GM04504 (cell line): ENCODE measurements around the gene MBD2.
"Not testable (repeated sequence)": the region's sequence is repeated elsewhere in the genome, so short reads cannot be mapped to it uniquely, and the experiment has no call there.

Source experiments
- DNase-seq: peaks from one replicate; pipeline ENCODE4 v3.0.0-alpha.2; 2012; ENCODE audit warnings: low read depth

The MBD2 gene

DNA sequence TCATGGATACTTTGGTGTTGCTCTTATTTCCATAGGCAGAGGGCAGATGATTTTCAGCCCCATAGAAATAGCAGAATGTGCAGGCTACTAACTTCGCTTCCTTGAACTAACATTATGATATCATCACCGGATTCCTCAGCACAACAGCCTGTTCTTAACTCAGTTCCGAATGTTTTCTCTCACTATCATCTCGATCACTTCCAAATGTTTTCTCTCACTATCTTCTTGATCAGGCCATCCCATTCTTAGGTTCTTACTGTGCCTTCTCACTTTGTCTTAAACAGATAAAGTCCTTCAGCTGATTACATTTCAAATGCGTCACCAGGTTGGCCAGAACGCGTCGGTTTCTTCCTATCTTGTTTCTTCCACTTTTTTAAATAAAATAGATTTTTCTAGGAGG lies 11.4 kb upstream of the MBD2 start:
- DNase-seq, result no peak

DNA sequence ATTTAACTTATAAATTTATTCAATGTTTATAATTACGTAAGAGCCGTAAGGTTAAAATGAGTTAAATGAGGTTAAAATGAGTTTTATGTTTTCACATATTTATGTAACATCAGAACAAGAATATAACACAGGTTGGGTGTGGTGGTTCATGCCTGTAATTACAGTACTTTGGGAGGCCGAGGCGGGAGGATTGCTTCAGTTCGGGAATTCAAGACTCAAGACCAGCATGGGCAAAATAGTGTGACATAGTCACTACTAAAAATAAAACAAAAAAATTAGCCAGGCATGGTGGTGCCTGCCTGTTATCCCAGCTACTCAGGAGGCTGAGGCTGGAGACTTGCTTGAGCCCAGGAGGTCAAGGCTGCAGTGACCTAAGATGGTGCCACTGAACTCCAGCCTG lies 9.3 kb upstream of the MBD2 start:
- DNase-seq, result no peak

DNA sequence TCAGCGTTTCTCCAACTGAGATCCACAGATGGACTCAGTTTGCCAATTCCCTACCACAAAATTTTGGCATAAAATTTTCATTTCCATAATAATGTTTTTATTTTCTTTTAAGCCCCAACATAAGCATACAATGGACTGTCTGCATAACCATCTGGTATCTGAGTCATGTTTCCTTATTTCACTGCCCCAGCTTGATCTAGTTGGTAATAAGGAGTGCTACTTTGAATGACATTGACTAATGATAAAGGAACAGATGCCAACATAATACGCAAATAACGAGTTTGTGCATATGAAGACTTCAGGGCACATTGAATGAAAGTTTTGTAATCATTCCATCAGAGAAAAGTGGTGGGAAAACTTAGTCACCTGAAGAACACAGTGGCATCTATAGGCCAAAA lies 8.8 kb upstream of the MBD2 start:
- DNase-seq, result no peak

DNA sequence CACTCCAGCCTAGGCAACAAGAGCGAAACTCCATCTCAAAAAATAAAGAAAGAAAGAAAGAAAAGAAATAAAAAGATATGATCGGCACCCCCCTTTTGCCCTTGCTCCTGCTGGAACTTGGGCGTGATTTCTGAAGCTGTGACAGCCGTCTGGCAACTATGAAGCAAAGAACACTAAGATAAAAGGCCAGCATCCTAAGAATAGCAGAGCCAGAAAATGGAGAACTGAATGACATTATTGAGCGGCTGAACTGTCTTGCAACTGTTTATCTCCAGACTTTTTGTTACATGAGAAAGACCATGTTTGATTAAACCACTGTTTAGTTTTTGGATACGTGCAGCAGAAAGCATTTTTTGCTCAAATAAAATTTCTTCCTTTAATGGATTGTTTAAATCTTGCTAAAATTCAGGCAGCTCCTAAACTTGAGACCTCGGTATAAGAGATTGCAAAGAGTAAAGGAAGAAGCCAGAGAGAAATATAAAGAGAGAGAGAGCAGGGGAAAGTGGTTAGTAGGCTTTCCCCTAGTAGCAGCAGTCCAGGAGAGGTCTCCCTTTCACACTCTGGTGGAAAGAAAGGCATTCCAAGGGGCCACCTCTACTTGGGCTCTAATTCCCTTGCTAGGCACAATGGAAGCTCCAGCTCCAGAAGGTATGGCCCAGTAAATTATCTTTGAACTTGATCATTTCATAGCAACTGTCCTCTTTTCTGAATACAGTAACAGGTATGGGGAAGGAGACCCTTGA lies 8.2 kb upstream of the MBD2 start:
- no peak for DNase-seq

DNA sequence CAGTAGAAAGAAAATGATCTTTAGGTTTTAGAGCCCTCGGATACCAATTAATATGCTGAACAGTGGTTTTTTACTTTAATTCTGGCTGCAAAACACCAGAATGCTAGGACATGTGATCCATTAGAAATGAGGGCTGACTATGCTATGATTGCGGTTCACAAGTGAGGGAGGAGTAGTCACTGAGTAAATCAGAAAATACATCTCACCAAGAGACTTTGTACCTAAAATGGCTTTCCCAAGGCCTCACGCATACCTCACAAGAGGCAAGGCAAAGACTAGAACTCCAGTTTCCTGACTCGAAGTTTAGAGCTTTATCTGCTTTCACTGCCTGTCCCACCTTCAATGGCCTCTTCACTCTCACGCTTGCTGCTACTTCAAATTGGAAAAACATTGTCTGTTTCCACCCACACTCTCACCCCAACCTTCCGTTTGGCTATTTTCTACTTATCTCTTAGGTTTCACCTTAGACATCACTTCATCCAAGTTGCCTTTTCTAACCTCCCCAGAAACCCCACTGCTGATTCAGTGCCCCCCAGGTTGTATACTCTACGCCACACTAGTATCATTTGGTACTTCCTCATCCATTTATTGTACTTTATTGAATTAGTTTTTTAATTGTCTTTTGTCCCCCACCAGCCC lies 5.1 kb upstream of the MBD2 start:
- no peak for DNase-seq

DNA sequence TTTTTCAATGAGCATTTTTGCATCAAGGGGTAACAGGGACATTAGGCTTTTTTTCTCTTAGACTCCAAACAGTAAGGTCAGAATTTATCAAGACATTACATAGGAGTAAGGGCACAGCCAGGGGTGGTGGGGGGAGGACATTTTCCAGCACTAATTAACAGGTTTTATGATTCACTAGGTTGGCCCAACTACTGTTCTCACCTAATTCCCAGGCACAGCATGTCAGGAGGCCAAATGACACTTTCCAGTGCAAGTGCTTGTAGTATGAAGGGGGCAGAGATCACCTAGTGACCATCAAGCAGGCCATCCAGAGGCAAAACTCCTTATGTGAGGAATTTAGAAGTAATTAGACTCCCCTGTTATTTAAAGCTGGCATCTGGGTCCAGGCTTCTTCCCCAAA lies 3.9 kb upstream of the MBD2 start:
- DNase-seq, result no peak

DNA sequence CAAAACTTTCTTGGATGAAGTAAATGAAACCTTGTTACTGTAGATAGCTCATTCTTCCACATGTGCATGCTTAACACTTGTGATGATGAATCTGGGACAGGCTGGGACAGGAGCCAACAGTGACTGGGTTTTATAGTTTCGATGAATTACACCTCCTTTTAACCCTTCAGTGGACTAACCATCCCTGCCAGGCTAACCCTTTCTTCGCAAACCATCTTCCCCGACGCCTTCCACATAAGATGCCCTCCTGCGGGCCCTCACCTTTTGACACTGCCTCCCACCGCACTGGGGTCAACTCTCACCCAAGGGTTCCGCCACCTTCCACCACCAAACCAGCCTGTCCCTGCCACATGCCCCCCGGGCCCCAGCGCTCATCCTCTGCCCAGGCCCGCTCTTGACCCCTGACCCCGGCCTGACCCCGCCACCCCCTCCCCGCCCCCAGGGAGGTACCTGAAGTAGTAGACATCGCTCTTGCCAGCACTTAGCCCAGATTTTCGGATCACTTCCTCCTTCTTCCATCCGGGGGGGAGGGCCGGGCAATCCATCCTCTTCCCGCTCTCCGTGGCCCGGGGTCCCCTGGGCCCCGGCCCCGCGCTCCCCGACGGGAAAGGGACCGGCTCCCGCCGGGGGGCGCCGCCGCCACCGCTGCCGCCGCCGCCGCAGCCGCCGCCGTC lies 764 bp downstream of the MBD2 start:
- DNase-seq, result peak; percentile 89

DNA sequence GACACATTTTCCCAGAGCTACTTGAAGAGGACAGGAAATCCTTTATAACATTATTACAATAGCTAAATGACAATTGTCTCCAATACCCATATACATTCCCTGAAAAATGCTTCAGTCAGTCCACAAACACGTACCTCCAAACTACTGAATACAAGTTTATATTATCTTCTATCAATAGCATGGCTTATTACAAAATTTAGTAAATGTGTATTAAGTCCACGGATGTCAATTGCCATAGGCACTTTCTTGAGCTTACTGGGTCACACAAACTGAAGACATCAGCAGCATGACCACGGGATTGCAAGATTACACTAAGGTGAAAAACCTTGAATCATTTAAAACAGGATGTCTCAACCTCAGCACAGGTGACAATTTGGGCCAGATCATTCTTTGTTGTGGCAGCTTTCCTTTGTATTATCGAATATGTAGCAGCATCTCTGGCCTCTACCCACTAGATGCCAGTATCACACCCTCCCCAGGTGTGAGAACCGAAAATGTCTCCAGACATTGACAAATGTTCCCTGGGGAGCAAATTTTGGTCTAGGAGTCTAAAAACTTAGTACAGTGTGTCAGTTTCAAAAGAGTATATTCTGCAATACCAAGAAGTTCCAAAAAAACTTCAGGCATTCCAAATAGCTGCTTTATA lies 1.4 kb downstream of the MBD2 start:
- no peak for DNase-seq

DNA sequence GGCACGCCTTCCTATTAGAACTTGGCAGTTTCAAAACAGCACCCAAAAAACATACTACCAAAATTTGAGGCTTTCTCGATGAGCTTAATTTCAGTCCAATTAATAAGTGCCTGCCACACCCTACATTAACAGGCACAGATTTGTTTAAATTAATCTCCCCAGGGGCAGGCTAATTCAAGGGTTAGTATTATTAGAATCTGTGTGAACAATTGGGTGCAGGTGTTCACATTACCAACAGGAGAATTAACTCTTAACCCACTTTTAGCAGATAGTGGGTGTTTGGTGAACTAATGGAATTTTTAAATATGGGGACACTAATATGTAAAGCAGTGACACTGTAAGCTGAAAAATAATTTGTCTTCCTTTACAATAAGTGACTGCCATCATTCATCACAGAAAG lies 4.1 kb downstream of the MBD2 start:
- DNase-seq, result no peak

DNA sequence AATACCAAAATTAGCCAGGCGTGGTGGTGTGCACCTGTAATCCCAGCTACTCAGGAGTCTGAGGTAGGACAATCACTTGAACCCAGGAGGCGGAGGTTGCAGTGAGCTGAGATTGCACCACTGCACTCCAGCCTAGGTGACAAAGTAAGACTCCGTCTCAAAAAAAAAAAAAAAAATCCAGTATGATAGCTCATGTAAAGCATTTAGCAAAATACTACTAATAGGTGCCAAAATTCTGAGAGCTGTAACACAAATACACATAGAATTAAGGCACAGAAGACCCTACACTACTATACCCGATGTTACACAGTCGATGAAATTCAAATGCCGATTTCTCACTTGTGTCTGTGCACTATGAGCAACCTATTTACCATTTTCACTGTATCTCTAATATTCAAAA lies 5.7 kb downstream of the MBD2 start:
- DNase-seq, result not testable (repeated sequence)

DNA sequence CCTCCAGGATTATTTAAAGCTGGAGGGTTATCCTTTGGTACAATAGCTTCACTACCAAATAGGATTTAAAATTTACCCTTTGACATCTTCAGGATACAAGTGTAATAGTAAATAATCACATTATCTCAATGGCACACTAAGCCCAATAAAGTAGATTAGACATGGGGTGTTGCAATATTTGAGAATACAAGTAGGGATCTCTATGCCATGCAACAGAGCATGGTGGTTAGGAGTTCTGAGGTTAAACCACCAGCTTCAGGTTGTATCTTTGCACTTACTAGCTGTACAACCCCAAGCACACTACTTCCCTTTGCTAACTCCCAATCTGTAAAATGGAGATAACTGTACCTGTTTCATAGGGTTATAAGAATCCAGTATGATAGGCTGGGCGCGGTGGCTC lies 6.2 kb downstream of the MBD2 start:
- no peak for DNase-seq

DNA sequence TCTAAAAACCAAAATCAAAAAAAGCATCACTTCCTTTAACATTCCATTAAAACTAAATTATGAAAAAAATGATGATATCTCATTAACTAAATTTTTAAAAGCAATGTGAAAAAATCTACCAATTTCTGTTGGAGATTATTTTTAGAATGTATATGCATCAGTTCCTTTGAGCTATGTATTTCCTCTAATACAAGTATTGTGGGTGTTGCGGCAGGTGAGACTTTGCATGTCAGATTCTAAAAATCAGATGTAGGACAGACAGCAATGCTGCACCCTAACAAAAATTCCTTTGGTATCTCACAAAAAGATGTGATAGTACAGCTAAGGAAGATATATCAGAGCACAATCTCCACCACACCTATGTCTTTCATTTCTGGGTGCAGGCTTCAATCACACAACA lies 6.8 kb downstream of the MBD2 start:
- DNase-seq, result no peak

DNA sequence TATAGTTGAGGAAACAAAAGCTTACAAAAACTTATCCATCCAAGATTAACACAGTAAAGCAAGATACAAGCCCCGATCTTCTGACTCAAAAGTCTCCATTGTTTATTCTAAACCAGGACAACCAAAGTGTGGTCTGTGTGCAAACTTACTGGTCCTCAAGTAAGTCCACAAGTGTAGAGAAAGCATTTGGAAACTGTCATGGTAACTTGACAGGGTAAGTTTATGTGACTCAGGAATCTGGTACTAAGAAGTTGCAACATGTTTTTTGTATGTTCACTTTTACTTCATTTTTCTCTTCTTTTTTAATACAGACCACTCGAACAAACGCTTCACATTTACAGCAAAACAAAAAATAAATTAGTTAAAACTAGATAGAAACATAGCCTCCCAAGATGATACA lies 9.4 kb downstream of the MBD2 start:
- no peak for DNase-seq

DNA sequence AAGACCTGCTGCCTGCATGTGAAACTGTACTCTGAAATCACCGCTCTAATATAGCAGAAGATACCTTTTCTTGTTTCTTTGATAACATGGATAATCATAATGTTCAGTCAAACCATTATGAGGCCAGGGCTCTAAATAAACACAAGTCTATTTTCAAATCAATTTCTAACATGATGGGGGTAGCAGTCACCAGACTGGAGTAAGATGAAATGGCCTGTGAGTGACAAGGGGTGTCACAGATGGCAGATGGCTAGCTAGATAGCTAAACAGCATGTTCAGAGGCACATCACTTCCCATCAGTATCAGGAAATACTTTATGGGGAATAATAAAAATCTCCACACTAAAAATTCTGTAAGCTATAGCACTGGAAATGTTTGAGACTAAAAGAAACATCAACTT lies 14.0 kb downstream of the MBD2 start:
- no peak for DNase-seq

DNA sequence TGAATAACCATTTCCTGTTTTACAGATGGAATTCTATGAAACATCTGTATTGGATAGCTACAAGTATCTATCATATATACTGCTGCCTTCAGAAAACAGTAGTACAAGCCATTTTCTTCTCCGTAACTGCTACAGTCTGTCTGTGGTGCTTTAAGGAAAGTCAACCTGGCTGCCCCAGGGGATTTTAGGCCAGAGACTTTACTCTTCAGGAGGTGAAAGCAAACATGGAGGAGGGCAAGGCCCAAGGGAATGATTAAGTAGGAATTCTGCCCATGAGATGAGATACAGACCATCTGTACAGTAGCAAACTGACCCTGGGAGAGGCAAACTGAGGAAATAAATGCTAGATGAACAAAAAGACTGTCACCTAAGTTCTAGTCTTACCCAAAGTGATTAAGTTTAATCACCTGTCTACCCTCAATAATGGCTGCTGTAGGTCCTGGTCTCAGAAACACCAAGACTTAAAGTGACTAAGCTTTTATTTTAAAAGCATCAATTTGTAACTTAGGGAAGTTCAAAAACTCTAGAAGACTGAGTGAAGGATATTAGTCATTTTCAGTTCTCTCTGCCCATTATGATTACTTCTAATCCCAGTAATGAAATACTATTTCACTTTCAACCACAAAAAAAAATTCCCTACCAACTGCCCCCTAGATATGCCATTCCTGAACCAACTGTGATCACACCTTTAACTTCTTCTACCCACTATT lies 14.8 kb downstream of the MBD2 start:
- no peak for DNase-seq

DNA sequence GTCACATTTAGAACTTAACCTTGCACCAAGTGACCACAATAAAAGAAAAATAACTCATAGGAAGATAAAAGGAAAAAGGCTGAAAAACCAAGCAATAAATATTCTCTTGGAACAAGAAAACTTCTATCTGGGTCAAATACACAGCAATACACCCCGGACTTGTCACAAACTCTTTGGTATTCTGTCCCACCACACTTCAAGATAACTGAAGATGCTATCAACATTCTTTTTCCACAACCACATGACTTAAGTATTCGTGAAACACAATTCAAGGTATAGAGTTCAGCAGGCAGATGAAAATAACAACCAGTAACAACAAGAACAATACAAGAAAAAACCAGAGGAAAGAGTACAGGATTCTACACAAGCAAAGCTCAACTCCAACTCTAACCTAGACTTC lies 18.0 kb downstream of the MBD2 start:
- no peak for DNase-seq

DNA sequence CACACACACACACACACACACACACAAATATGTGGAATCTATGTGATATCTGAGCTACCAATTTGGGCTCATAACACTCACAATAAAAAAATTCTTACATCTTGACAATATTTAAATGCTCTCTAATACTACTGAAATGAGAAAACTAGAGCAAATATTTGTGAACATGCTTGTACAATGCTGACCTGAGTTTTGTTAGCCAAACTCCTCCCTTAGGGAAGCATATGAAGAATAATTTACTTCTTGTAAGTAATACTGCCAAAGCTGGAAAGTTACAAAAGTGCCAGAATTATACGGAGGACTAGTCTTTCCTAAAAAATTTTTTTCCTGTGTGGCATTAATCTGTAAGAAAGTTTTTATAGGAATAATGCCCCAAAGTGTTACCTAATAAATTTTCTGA lies 18.5 kb downstream of the MBD2 start:
- DNase-seq, result no peak

DNA sequence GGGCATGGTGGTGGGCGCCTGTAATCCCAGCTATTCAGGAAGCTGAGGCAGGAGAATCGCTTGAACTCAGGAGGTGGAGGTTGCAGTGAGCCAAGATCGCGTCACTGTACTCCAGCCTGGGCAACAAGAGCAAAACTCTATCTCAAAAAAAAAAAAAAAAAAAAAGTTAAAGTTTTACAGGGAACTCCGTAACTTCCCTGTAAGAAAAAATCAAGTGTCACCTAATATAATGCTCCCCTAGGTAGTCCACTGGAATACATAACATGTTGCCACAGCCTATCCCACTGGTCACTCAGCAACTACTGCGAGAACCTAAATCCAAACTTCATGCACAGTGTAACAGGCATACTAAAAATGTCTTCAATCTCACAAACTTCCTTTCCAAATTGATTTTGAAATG lies 19.0 kb downstream of the MBD2 start:
- DNase-seq, result not testable (repeated sequence)

DNA sequence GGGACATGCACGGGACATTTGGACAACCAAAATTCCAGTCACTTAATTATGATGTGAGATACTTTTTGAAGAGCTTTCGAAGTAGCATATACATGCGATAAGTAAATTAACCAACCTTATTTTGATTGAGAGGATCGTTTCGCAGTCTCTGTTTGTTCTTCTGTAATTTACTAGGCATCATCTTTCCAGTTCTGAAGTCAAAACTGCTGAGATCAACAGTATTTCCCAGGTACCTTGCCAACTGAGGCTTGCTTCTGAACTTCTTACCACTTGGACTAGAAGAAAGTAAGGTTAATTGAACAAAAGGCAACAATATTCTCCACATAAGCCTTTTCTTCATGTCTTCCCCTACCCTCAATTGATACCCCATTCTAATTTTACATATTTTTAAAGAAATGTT lies 19.6 kb downstream of the MBD2 start:
- DNase-seq, result no peak

DNA sequence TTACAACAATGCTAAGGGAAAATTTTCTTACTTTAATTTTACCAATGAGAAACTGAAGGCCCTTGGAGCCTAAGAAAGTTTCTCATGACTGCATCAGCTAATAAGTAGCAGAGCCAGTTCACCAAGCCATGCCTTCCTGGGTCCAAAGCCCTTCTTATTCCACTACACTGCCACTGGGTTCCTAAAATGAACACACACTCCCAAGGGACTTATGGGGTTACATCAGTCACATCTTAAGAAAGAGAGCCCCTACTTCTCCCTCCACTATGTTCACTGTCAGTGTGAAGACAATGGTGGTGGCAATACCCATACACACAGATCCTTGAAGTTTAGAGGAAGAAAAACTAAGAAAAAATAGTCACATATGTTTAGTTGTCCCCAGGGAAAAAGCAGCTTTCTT lies 20.6 kb downstream of the MBD2 start:
- DNase-seq, result no peak

DNA sequence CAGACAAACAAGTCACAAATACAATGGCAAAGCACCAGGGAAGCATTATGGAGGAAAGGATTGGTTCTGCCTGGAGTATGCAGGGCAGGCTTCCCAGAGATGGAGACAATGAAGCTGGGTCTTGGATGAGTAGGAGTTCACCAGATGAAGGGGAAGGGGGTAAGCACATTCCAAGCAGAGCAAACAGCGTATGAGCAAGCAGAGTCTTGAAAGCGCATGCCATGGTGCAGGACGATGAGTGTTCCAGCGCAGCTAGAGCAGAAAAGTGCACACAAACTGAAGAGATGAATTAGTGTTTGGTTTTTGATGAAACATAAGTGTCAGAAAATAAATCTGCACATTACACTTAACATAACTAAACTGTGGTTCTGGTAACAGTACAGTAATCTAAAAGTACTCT lies 21.6 kb downstream of the MBD2 start:
- no peak for DNase-seq

DNA sequence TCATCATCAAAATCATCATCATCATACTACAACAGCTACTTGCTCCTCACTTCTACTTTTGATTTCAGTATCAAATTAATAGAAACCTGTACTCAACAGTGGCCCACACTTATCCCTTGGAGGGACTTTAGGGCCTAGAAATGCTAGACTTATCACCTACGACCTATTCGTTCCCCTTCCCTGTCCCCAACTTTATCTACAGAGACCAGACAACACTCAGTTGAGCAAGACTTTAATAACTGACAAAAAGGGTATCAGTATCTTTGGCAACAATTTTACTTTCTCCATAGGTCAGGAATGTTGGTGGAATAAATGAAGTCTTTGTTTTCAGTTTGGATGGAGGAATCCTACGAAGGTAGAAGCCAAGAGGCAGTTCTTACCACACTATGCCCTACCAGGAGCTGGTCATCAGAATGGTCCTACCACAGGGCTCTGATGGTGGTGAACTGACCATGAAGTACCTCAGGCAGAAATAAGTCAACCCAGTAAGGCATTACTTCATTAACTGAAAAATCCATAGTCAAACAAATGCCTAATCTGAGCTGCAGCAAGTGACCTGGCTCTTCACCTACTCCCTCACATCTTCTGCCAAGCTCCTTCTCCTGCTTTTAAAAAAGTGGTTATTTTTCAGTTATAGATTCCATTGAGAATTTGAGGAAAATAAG lies 26.6 kb downstream of the MBD2 start:
- DNase-seq, result no peak
